ENCODE data around the gene TDRD15. TPM values are rescaled to one million over a fixed set of nuclear protein-coding genes. Genes with fewer than 3 reads are reported as not detected.

TDRD15 gene
- total and polyA plus RNA-seq, 2 of the 13 experiments (the other 11 are each of a cell fraction or from before 2014, with no cell fraction given), result 0.12 to 0.29 TPM

- peak; percentile 89 for TF ChIP-seq CTCF (CRISPR knock-in tag; IDR thresholded peaks at IDR 0.05)
- TF ChIP-seq, protein P1, sequence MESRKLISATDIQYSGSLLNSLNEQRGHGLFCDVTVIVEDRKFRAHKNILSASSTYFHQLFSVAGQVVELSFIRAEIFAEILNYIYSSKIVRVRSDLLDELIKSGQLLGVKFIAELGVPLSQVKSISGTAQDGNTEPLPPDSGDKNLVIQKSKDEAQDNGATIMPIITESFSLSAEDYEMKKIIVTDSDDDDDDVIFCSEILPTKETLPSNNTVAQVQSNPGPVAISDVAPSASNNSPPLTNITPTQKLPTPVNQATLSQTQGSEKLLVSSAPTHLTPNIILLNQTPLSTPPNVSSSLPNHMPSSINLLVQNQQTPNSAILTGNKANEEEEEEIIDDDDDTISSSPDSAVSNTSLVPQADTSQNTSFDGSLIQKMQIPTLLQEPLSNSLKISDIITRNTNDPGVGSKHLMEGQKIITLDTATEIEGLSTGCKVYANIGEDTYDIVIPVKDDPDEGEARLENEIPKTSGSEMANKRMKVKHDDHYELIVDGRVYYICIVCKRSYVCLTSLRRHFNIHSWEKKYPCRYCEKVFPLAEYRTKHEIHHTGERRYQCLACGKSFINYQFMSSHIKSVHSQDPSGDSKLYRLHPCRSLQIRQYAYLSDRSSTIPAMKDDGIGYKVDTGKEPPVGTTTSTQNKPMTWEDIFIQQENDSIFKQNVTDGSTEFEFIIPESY (CRISPR knock-in tag; IDR thresholded peaks at IDR 0.05), result no peak
- no peak for TF ChIP-seq PBX3 (CRISPR knock-in tag; IDR thresholded peaks at IDR 0.05; ENCODE audit: borderline replicate concordance)
- TF ChIP-seq STAT6 (CRISPR knock-in tag; IDR thresholded peaks at IDR 0.05; ENCODE audit: borderline replicate concordance), result peak; percentile 58; the same call in 1 of the 2 replicates
These were observed 5.4 kb upstream of the TDRD15 start (continued) for GRCh38 chr2:21118302-21118920.

Measured in HepG2 (cell line).